Prostate gland (tissue), 2 donors: ENCODE results near the gene APOO. TPM values are rescaled to one million over a fixed set of nuclear protein-coding genes. Genes with fewer than 3 reads are reported as not detected.
A peak's percentile ranks its signal among the peaks of the same experiment; 100 is the strongest.

Source experiments
- DNase-seq: peaks from one replicate; pipeline ENCODE4 v3.0.0-alpha.2; 2019; ENCODE audit warnings: low spot score
- H3K27ac ChIP-seq, 2 donors: fragments of 200-600 bp; sonication (generic); 2 replicates each; pipeline ENCODE4 v1.5.1; 2017 to 2019
- H3K27me3 ChIP-seq: fragments of 200-600 bp; sonication (generic); replicated peaks from 2 replicates; pipeline ENCODE4 v1.5.1; 2019; ENCODE audit not compliant: insufficient read depth
- H3K36me3 ChIP-seq, 2 donors: fragments of 200-600 bp; sonication (generic); 1 replicate in 1 of 2; 2 replicates in 1 of 2; pipeline versions ENCODE4 v1.5.1 to v1.8.1; 2017 to 2019
- H3K4me1 ChIP-seq: fragments of 200-600 bp; sonication (generic); replicated peaks from 2 replicates; pipeline ENCODE4 v1.5.1; 2019
- H3K4me3 ChIP-seq, 2 donors: fragments of 200-600 bp; sonication (generic); 2 replicates each; pipeline ENCODE4 v1.5.1; 2017 to 2019
- H3K9me3 ChIP-seq: fragments of 200-600 bp; sonication (generic); 2 replicates; pipeline ENCODE4 v1.5.1; 2017
- CTCF ChIP-seq, 4 experiments: fragments of 200-600 bp in 2 of 4; fragments of 450-650 bp in 2 of 4; sonication (generic) in 2 of 4; IDR thresholded peaks; 1 replicate in 3 of 4; 2 replicates in 1 of 4; pipeline ENCODE4 v1.5.1; 2016 to 2019; ENCODE audit warnings: antibody characterized with exemption in 4 of 4, mild to moderate bottlenecking in 2 of 4, moderate library complexity in 2 of 4
- POLR2A ChIP-seq: fragments of 450-650 bp; IDR thresholded peaks from one replicate; pipeline ENCODE4 v1.6.1; 2016; ENCODE audit warnings: antibody characterized with exemption, mild to moderate bottlenecking
- POLR2AphosphoS5 ChIP-seq: sonication (generic); formaldehyde crosslinking; IDR thresholded peaks from one replicate; pipeline ENCODE4 v1.6.1; 2017; ENCODE audit warnings: antibody characterized with exemption
- WGBS: methylation state at CpG from one replicate; pipeline ENCODE4 v1.1.5; 2018; 5-methylcytosine and 5-hydroxymethylcytosine counted together
- intact Hi-C: fragments of 100-400 bp; cut with DNase I; formaldehyde crosslinking; loops from one replicate; pipeline ENCODE4 v1.14.2; 2022
- total RNA-seq, 2 donors: library from RNA; depleted of rRNA; stranded (reverse); fragments of >200 nt; gene quantifications; one replicate each; pipeline ENCODE4 v1.1.0, GENCODE V29; 2016

The APOO gene
- total RNA-seq, 2 donors from 2014 or later, result 12.3 to 17.3 TPM

DNA sequence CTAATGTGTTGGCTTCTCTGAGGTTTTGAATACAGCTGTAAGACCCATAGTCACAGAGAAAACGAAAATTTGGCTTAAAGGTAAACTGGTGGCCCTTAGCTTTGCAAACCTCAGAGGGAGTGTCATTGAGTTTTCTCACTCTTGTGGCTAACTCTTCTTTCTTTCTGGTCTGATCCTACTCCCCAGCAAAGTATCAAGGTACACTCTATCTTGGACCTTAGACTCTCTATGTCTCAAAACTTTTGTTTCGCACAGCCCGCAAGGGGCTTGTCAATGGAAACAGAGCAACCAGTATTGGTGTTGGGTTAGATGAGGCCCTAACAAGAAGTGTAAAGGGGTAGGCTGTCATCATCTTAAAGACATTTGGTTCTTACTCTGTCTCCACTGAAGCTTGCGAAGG lies 19.8 kb downstream of the APOO start:
- TF ChIP-seq POLR2A, result no peak
- TF ChIP-seq CTCF (IDR thresholded peaks at IDR 0.05), result no peak
- TF ChIP-seq POLR2AphosphoS5, result no peak
- DNase-seq, result no peak

GRCh38 chrX:23887451-23887850 lies 20.3 kb downstream of the APOO start:
- H3K27ac ChIP-seq, result peak overlapping the region in 1 of 2 donors; percentile 75
- WGBS, result 86% methylated on average over 6 of the region's 6 CpGs
- TF ChIP-seq POLR2AphosphoS5 (peak; percentile 22), POLR2A (no peak)

More for the DNA sequence above, 19.8 kb downstream of the APOO start:
- Histone ChIP-seq H3K4me1 (no peaks in the 10 kb centered on the region), H3K9me3 (no peaks in the 10 kb centered on the region), H3K27ac (peak overlapping the region in 1 of 2 donors; percentile 75), H3K27me3 (no peaks in the 10 kb centered on the region), H3K4me3 (no peak overlapping the region), H3K36me3 (no peaks in the 10 kb centered on the region)
- 81% methylated on average over 4 of the region's 4 CpGs for WGBS
- intact Hi-C loops, result no loop called here

GRCh38 chrX:23885803-23886202 lies 21.9 kb downstream of the APOO start:
- no peak for TF ChIP-seq POLR2AphosphoS5
- TF ChIP-seq POLR2A, result no peak
- no peak for TF ChIP-seq CTCF (IDR thresholded peaks at IDR 0.05)
- no peaks in the 10 kb centered on the region for H3K36me3 ChIP-seq
- WGBS, result 49% methylated on average over 3 of the region's 3 CpGs
- no peaks in the 10 kb centered on the region for H3K9me3 ChIP-seq
- no peak for DNase-seq
- no peak overlapping the region for H3K27ac ChIP-seq
- H3K27me3 ChIP-seq, result no peaks in the 10 kb centered on the region
- no peaks in the 10 kb centered on the region for H3K4me1 ChIP-seq
- intact Hi-C loops, result no loop called here
- no peak overlapping the region for H3K4me3 ChIP-seq

More at GRCh38 chrX:23887451-23887850, 20.3 kb downstream of the APOO start:
- DNase-seq, result peak; percentile 17
- intact Hi-C loops, result no loop called here
- Histone ChIP-seq H3K36me3 (no peaks in the 10 kb centered on the region), H3K27me3 (no peaks in the 10 kb centered on the region), H3K9me3 (no peaks in the 10 kb centered on the region), H3K4me1 (no peaks in the 10 kb centered on the region), H3K4me3 (no peak overlapping the region)

DNA sequence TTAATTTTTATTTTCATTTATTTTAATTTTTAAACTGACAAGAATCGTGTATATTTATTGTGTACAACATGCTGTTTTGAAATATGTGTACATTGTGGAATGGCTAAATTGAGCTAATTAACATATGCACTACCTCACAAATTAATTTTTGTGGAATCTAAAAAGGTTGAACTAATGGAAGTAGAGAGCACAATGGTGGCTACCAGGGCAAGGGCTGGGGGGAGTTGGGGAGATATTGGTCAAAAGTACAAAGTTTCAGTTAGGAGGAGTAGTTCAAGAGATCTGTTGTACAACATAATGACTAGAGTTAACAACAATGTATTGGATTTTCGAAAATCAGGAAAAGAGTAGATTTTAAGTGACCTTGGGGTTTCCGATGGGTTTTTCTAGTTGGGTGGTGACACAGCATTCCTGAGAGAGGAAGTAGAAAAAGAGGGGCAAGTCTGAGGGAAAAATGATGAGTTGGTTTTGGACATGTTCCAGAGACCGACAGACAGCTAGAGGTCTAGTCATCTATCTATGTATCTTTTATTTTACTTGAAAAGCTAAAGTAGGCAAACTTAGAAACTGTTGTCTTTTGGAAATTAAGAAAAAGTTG lies 23.2 kb downstream of the APOO start:
- no peak for DNase-seq
- Histone ChIP-seq H3K27me3 (no peaks in the 10 kb centered on the region), H3K4me3 (no peak overlapping the region), H3K36me3 (no peaks in the 10 kb centered on the region), H3K27ac (no peak overlapping the region), H3K4me1 (no peaks in the 10 kb centered on the region), H3K9me3 (no peaks in the 10 kb centered on the region)
- no peak for TF ChIP-seq CTCF (IDR thresholded peaks at IDR 0.05)
- no peak for TF ChIP-seq POLR2AphosphoS5
- no peak for TF ChIP-seq POLR2A
- WGBS, result 78% methylated on average over 4 of the region's 4 CpGs
- intact Hi-C loops, result no loop called here

- WGBS, result 26% methylated on average over 9 of the region's 9 CpGs
- H3K27ac ChIP-seq, result peak overlapping the region; percentile 26 to 27
- no peak overlapping the region for H3K4me3 ChIP-seq
- no peaks in the 10 kb centered on the region for H3K27me3 ChIP-seq
- H3K36me3 ChIP-seq, result no peaks in the 10 kb centered on the region
- intact Hi-C loops, result no loop called here
- no peaks in the 10 kb centered on the region for H3K4me1 ChIP-seq
- no peak for DNase-seq
- H3K9me3 ChIP-seq, result no peaks in the 10 kb centered on the region
- TF ChIP-seq POLR2A, result no peak
- TF ChIP-seq POLR2AphosphoS5, result no peak
- no peak for TF ChIP-seq CTCF (IDR thresholded peaks at IDR 0.05)
These were observed 23.9 kb downstream of the APOO start for GRCh38 chrX:23883737-23884354.
